PC-9 (cell line): ENCODE measurements around the gene SIPA1L3. TPM values are rescaled to one million over a fixed set of nuclear protein-coding genes. Genes with fewer than 3 reads are reported as not detected.

ENCODE experiments used
- BruUV-seq: library from RNA; stranded (reverse); fragments of 400-500 nt; replicated peaks from 2 replicates; lab custom pipeline; 2021; lab: Mats Ljungman, UMichigan
- CTCF ChIA-PET: fragments of 300-600 bp; sonication (Branson Sonifier 250); formaldehyde crosslinking; loops from one replicate; lab custom pipeline; 2022; ENCODE audit warnings: antibody characterized with exemption; lab: Charles Lee
- POLR2A ChIA-PET: fragments of 300-600 bp; sonication (Branson Sonifier 250); formaldehyde crosslinking; loops from one replicate; lab custom pipeline; 2022; ENCODE audit warnings: antibody characterized with exemption; ENCODE audit not compliant: unreplicated experiment; lab: Charles Lee
- DNase-seq, 2 experiments: peaks; one replicate each; pipeline versions ENCODE4 v3.0.0 to v3.0.0-alpha.2; 2015 to 2022; ENCODE audit warnings: mixed read lengths in 1 of 2
- H2AFZ ChIP-seq: fragments of 200-600 bp; sonication (generic); 2 replicates; pipeline ENCODE4 v1.8.1; 2017; ENCODE audit warnings: antibody characterized with exemption
- H3F3A ChIP-seq: fragments of 200-600 bp; sonication (generic); 2 replicates; pipeline ENCODE4 v1.8.1; 2017; ENCODE audit warnings: antibody characterized with exemption, mild to moderate bottlenecking, low read depth; ENCODE audit not compliant: insufficient read depth
- H3K27ac ChIP-seq: fragments of 200-600 bp; sonication (generic); 2 replicates; pipeline ENCODE4 v1.6.1; 2016; ENCODE audit warnings: mixed run types
- H3K27me3 ChIP-seq: fragments of 200-600 bp; sonication (generic); 2 replicates; pipeline ENCODE4 v1.6.1; 2016; ENCODE audit warnings: low read depth, mixed run types; ENCODE audit not compliant: insufficient read depth
- H3K36me3 ChIP-seq: fragments of 200-600 bp; sonication (generic); 2 replicates; pipeline ENCODE4 v1.6.1; 2016; ENCODE audit warnings: low read depth, mixed run types
- H3K4me1 ChIP-seq: fragments of 200-600 bp; sonication (generic); replicated peaks from 2 replicates; pipeline ENCODE4 v1.6.1; 2016; ENCODE audit warnings: mixed run types; ENCODE audit not compliant: insufficient read depth
- H3K4me2 ChIP-seq: fragments of 200-600 bp; sonication (generic); 2 replicates; pipeline ENCODE4 v1.6.1; 2017; ENCODE audit warnings: mixed run types
- H3K4me3 ChIP-seq: fragments of 200-600 bp; sonication (generic); 2 replicates; pipeline ENCODE4 v1.6.1; 2016; ENCODE audit warnings: mixed run types
- H3K79me2 ChIP-seq: fragments of 200-600 bp; sonication (generic); 2 replicates; pipeline ENCODE4 v1.6.1; 2017; ENCODE audit warnings: low read depth, mixed run types
- H3K9me2 ChIP-seq: fragments of 200-600 bp; sonication (generic); 2 replicates; pipeline ENCODE4 v1.8.1; 2017; ENCODE audit warnings: mild to moderate bottlenecking; ENCODE audit not compliant: insufficient read depth
- H3K9me3 ChIP-seq: fragments of 200-600 bp; sonication (generic); 2 replicates; pipeline ENCODE4 v1.8.1; 2016; ENCODE audit warnings: low read depth; ENCODE audit not compliant: insufficient read depth
- H4K20me1 ChIP-seq: fragments of 200-600 bp; sonication (generic); 2 replicates; pipeline ENCODE4 v1.8.1; 2017; ENCODE audit not compliant: insufficient read depth
- EZH2 ChIP-seq: fragments of 200-600 bp; sonication (generic); IDR thresholded peaks from 2 replicates; pipeline ENCODE4 v1.8.0; 2017; ENCODE audit warnings: antibody characterized with exemption, low read depth
- intact Hi-C: fragments of 100-400 bp; cut with micrococcal nuclease; formaldehyde crosslinking; loops from one replicate; pipeline ENCODE4 v1.10.0; 2022; ENCODE audit not compliant: unreplicated experiment
- total RNA-seq: library from RNA; stranded (reverse); gene quantifications from 2 replicates; pipeline ENCODE4 v1.2.3, GENCODE V29; 2021
- TF ChIP-seq, protein P1 (sequence below): fragments of 200-600 bp; sonication (generic); conservative IDR thresholded peaks from 2 replicates; pipeline ENCODE4 v1.6.1; 2017; ENCODE audit warnings: mixed run types, antibody characterized with exemption, mild to moderate bottlenecking, moderate library complexity

The SIPA1L3 gene
- total RNA-seq, 1 experiment from 2014 or later, result 55.2 TPM

- no peaks in the 10 kb centered on the region for H3K9me2 ChIP-seq
- TF ChIP-seq, protein P1, sequence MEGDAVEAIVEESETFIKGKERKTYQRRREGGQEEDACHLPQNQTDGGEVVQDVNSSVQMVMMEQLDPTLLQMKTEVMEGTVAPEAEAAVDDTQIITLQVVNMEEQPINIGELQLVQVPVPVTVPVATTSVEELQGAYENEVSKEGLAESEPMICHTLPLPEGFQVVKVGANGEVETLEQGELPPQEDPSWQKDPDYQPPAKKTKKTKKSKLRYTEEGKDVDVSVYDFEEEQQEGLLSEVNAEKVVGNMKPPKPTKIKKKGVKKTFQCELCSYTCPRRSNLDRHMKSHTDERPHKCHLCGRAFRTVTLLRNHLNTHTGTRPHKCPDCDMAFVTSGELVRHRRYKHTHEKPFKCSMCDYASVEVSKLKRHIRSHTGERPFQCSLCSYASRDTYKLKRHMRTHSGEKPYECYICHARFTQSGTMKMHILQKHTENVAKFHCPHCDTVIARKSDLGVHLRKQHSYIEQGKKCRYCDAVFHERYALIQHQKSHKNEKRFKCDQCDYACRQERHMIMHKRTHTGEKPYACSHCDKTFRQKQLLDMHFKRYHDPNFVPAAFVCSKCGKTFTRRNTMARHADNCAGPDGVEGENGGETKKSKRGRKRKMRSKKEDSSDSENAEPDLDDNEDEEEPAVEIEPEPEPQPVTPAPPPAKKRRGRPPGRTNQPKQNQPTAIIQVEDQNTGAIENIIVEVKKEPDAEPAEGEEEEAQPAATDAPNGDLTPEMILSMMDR, result no peak
- no peak for TF ChIP-seq EZH2
- no peak overlapping the region for H3K27ac ChIP-seq
- no peaks in the 10 kb centered on the region for H3K4me1 ChIP-seq
- H3K4me2 ChIP-seq, result no peak overlapping the region
- no peaks in the 10 kb centered on the region for H3K9me3 ChIP-seq
- no peaks in the 10 kb centered on the region for H3K27me3 ChIP-seq
- BruUV-seq, result no TSS peak
- DNase-seq, result no peak
- H3K4me3 ChIP-seq, result no peak overlapping the region
- ChIA-PET POLR2A (no interaction called here), CTCF (no interaction called here)
- intact Hi-C loops, result no loop called here
- no peak overlapping the region for H2AFZ ChIP-seq
- no peaks in the 10 kb centered on the region; the same call in 1 of the 2 replicates for H3F3A ChIP-seq
- H4K20me1 ChIP-seq, result no peaks in the 10 kb centered on the region
- no peaks in the 10 kb centered on the region for H3K36me3 ChIP-seq
- 0 out of 2 replicates have a peak, but pooled peaks cover 11% of the 10 kb centered on the region for H3K79me2 ChIP-seq
Measured at GRCh38 chr19:37972803-37973202, 65.8 kb downstream of the SIPA1L3 start.

GRCh38 chr19:37973666-37974065, 66.7 kb downstream of the SIPA1L3 start:
- no peaks in the 10 kb centered on the region for H3K36me3 ChIP-seq
- H2AFZ ChIP-seq, result no peak overlapping the region
- H3K4me3 ChIP-seq, result no peak overlapping the region
- no peak for DNase-seq
- 0 out of 2 replicates have a peak, but pooled peaks cover 11% of the 10 kb centered on the region for H3K79me2 ChIP-seq
- no peak overlapping the region for H3K4me2 ChIP-seq
- ChIA-PET POLR2A (no interaction called here), CTCF (no interaction called here)
- BruUV-seq, result no TSS peak
- H3K27ac ChIP-seq, result no peak overlapping the region
- H3F3A ChIP-seq, result no peaks in the 10 kb centered on the region; the same call in 1 of the 2 replicates
- no peaks in the 10 kb centered on the region for H3K9me2 ChIP-seq
- no peak for TF ChIP-seq EZH2
- TF ChIP-seq, protein P1, result no peak
- intact Hi-C loops, result no loop called here
- H3K9me3 ChIP-seq, result no peaks in the 10 kb centered on the region
- no peaks in the 10 kb centered on the region for H3K4me1 ChIP-seq
- no peaks in the 10 kb centered on the region for H3K27me3 ChIP-seq
- no peaks in the 10 kb centered on the region for H4K20me1 ChIP-seq

DNA sequence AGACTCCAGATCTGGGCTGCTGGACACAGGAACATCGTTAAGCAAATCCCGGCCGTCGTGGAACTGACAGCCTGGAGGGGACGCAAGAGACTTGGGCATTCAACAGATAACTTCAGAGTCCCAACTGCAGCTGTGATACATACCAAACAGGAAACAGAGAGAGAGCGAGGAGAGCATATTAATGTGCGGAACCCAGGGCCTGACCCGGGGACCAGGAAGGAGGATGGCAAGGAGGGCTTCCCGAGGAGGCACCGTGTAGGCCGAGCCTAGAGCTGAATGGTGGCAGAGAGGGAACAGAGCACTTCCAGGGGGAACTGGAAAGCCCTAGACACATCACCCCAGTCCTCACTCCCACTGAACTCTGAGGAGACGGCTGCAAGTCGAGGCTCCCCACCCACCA, 68.1 kb downstream of the SIPA1L3 start:
- Histone ChIP-seq H3K36me3 (no peaks in the 10 kb centered on the region), H3K27ac (no peak overlapping the region), H3K27me3 (no peaks in the 10 kb centered on the region), H3K4me1 (no peaks in the 10 kb centered on the region), H3K9me3 (no peaks in the 10 kb centered on the region), H3K4me2 (no peak overlapping the region), H4K20me1 (no peaks in the 10 kb centered on the region), H3K4me3 (no peak overlapping the region), H3F3A (no peaks in the 10 kb centered on the region; the same call in 1 of the 2 replicates), H2AFZ (no peak overlapping the region), H3K79me2 (0 out of 2 replicates have a peak, but pooled peaks cover 6% of the 10 kb centered on the region), H3K9me2 (no peaks in the 10 kb centered on the region)
- CTCF ChIA-PET, result no interaction called here
- TF ChIP-seq, protein P1, result no peak
- TF ChIP-seq EZH2, result no peak
- POLR2A ChIA-PET, result no interaction called here
- intact Hi-C loops, result no loop called here
- DNase-seq, result no peak
- no TSS peak for BruUV-seq
